Right forelimb (tissue), 1 donor: ENCODE measurements around the gene KIF26B.
"Not testable (repeated sequence)": the region's sequence is repeated elsewhere in the genome, so short reads cannot be mapped to it uniquely, and the experiment has no call there.

Experiments
- DNase-seq: peaks from one replicate; pipeline ENCODE4 v3.0.0-alpha.2; 2018

Gene KIF26B

DNA sequence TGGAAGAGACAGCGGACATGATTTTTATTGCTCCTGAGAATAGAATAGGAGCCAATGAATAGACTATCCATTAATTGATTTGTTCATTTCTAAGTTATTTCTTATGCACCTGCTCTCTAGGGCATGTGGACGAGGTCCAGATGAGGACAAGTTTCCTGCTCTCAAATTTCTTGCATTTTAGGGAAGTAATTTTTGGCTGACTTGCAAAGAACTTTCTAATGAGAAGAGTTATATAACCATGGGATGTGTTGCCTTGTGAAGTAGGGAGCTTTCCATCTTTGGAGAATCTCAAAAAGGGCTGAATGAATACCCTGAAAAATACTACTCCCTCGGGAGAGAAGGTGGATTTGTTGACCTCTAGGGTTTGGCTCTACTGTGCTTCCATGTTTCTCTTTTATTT, 243.0 kb downstream of the KIF26B start:
- no peak for DNase-seq

DNA sequence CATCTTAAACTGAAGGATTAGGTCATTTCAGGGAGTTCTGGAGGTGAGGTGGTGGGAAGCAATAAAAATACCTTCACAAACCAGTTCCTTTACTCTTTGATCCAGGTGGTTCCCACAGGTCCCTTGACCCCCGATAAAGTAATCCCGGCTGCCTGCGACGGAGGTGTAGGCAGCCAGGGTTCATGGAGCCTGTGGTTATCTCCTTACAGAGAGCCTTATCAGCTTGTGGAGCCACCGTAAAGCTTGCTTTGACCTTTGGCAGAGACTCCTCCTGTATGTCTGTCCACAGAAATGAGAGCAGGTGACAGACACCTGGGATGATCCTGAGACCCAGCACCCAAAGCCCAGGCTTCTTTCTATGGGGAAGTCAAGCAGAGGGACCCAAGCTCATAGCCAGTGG, 243.4 kb downstream of the KIF26B start:
- no peak for DNase-seq

DNA sequence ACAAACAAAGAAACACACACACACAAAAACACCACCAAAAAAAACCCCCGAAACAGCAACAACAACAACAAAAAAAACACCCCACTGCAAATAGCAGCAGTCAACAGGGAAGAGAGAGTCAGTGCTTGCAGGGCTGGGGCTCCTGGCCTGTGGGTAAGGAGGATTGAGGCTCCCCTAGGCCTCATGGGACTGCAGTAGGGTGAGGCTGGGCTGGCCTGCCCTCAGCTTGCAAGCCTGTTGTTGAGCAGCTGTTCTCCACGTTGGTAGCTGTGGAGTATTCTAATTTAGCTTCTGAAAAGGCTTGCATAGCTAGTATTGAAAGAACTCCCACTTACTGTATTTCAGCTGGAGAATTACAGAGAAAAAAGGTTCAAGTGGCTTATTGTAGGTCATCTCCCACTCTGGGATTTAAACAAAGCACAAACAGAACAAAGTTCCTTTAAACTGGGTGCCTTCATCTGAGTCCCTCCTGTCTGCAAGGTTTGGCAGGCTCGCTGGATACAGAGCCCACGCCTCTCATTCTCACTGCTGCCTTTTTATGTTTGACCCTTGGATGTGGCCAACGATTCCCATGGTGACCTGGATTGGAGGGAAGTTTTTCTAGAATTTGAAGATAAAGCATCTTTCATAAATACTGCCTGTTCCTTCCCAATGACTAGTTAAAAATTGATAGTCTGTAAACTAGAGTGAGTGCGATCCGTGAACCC, 247.2 kb downstream of the KIF26B start:
- no peak for DNase-seq

DNA sequence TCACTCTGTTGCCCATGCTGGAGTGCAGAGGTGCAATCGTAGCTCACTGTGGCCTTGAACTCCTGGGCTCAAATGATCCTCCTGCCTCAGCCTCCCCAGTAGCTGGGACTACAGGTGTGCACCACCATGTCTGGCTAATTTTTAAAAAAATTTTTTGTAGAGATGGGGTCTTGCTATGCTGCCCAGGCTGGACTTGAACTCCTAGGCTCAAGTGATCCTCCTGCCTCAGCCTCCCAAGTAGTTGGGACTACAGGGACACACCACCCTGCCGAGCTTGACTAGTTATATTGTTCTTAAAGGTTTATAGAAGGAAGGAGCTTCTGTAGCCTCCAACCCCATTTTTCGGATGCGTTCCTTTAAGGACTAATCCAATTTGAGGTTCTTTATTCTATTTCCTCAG, 248.2 kb downstream of the KIF26B start:
- DNase-seq: not testable (repeated sequence)

DNA sequence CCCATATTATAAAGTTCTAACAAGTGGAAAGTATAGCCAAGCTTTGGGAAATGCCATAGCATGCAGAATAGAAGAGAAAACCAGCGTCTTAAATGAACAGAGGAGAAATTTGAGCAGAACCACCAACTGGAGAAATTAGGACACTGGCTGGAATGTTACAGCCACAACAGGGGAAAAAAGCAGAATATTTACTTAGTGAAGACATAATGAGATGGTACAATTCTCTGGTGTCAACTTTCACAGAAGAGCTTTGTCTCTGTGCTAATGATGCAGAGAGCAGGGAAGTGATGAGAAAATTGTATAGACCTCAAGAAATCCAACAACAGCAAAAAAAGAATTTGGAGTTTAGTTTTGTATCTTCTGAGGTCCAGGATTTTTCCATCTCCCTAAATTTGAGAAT, 249.7 kb downstream of the KIF26B start:
- DNase-seq: no peak

DNA sequence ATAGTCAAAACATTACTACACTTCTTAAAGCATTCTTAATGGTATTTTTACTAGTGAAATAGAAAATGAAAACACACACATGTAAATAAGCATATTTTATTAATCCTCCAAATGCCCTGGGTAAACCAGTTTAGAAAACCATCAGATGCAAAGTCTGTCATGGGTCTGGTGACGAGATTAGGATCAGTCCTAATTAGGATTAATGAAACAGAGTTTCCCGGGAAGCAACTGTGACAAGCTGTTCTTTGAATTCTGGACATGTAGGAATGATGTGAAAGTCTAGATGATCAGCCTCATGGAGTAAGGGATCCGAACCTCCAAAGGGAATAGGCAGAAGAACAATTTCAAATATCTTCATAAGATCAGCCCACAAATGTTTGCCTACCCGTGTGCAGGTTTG, 250.2 kb downstream of the KIF26B start:
- DNase-seq: no peak

DNA sequence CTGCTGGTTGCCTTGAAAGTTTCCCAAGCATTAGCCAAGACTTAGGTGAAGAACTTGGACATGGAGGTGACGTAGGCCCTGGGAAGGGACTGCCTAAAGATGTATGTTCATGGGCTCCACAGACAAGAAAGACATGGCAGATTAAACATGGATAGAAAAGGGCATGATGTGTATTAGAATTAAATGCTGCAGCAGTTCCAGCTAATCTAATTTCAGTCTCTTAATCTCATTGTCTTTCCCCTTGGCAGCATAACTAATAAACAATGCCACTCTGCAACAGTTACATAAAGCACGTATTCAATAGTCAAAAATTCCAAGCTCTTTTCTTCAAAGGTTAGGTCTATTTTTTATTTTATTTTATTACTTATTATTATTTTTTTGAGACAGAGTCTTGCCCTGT, 251.6 kb downstream of the KIF26B start:
- no peak for DNase-seq

DNA sequence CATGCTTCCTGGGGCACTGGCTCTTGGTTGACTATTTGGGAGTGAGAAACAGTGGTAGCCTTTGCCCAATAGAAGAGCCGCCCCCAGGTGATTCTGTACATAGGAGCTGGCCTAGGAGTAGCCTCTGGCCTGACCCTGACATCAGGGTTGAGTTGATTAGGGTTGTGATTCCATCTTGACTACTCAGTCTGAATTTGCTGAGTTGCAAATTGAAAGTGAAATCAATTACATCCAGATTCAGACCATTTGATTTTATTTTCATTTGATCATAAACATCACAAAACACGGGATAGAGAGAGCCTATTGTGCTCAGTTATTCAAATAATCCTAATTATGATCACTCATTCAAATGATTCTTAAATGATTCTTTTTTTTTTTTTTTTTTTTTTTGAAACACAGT, 253.2 kb downstream of the KIF26B start:
- no peak for DNase-seq

DNA sequence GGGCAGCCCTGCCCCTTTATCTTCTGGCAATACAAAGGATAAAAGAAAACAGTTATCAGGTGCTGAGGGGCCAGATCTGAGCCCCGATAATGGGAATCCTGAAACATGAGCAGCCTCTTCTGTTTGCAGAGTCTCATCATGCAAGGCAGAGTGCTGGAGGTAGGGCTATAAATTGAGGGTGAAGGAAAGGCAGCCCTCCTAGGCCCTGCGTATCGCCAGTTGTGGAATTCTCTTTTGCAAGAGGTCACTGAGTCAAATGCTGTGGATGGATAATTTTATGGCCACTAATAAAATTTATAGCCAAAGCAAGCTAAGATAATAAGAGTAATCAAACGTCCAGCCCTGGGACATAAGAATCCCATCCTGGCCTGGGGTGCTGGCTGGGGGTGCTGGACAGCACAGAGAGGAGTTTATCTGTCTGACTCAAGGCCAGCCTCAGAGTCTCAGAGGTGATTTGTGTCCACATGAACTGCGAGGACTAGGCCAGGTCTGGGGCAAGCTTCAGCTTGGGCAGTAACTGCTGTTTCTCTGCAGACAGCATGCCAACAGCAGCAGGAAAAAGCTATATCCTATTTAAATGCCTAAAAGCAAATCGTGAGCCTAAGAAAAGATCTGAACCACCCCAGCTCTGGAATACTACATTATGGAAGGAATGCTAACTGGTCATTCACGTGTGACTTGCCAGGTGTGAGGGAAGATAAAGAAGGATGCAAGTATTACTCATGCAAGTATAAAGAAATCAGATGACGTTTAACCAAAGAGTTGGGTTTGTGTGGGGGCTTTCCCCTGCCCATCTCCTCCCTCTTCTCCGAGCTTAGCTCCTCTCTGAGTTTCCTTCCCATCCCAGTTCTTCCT, 254.8 kb downstream of the KIF26B start:
- DNase-seq: no peak

DNA sequence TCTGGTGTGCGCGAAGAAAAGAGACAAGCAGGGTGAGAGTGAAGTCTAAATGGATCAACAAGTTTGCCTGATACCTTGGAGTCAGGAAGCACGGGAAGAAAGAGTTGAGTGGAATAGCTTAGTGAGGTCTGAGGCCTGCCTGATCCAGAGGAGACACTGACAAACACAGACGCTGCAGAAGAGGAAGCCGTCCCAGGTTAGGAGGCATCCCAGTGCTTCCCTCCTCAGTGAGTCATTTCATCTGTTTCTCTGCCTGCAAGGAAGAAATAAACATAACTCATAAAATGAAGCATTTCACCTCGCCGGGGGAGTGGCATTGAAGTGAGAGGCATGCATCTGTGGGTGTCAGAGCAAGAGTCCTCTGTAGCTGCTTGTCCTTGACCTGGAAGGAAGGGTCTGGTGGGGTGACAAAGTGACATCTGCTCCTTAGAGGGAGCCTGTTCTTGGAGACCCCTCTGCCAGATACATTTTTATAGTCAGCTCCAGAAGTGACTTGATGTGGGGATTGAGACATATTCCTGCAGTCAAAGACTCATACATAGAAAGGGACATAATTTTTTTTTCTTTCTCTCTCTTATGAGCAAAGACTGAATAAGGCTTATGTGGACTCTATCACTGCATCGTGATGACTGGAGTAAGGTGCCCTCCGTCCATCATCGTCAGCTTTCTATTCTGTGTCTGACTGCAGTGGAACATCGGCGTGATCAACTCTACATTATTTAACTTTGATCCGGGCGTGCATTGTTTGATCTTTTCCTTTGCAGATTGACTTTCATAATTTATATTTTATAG, 256.7 kb downstream of the KIF26B start:
- no peak for DNase-seq

DNA sequence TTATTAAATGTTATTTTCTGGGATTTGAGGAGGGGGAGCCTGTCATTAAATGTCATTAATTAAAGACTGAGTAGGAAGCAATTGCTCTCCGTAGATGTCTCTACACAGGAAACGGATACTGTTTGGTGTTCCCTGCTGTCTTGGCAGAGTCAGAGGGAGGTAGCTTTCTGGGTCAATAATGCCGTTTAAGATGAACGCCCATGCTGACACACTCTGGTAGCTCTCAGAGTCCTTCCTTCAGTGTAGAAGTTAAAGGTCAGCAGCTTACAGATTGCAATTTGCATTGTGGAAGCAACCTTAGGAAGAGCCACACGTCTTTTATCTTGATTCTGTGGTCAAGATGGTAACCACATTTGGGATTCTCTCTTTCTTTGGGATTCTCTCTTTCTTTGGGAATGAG, 257.5 kb downstream of the KIF26B start:
- DNase-seq: no peak

DNA sequence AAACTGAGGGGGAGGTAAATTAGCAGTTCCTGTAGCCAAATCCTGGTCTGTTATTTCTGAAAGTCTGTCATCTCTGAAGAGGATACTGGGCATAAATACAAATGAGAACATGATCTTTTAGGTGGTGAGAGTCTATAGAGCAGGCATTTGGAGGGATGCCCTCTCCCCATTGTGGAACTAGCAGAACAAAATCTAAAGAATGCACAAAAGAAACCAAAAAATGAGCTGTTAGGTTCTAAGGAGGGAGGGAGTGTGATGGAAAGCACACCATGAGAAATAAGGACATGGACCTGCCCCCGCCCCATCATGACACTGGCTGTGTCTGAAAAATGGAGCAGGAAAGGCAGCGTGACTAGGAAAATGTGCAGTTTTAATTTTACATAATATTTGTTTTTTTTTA, 262.0 kb downstream of the KIF26B start:
- DNase-seq: no peak

DNA sequence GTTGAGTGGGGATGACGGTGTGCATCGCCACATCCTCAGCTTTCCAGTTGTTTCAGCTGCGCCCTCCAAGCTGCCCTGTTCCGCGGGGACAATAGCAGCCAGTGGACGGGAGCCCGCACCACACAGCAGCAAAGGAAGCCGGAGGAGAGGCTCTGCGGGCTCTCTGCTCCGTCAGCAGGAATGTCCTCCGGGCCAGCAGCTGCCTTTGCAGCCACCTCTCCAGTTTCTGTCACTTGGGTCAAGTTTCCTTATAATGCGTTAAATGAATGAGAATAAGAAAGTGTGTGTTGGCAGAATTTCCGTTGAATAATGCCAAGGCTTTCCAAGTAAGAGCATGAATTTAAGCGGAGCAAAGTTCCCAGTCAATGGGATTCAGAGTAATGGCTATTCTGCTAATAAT, 263.3 kb downstream of the KIF26B start:
- no peak for DNase-seq

DNA sequence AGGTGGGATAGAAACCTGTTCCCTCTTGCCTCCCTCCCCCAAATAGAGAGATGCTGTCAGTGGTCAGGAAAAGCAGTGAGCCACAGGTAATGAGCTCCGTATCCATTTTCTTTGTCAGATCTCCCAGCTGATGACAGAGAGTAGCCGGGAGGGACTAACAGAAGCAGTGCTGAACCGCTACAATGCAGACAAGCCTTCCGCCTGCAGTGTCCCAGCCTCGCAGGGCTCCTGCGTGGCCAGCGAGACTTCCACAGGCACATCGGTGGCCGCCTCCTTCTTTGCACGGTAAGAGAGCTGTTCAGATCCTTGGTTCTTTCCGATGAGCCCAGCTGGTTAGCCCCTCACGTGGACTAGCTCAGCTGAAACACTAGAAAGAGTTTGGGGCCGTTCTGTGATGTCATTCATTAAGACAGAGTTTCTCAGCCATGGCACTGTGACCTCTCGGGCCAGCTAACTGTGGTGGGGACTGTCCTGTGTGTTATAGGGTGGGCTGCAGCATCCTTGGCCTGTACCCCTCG, 264.7 kb downstream of the KIF26B start:
- no peak for DNase-seq

DNA sequence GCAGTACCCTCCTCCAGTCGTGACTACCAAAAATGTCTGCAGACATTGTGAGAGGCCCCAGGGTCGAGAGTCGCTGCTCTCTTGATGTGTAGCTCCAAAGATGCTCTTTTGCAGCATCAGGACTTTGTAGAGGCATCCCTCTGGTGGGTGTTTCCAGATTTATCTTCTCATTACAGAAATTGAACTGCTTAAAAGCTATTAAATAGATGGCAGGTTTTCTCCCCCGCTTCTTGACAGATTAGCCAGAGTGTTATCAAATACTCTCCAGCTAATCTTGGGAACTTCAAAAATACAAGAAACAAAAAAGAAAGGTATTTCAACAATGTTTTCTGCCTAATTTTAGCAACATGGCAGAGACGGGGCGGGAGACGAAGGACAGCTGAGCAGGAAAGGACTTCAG, 265.2 kb downstream of the KIF26B start:
- no peak for DNase-seq

DNA sequence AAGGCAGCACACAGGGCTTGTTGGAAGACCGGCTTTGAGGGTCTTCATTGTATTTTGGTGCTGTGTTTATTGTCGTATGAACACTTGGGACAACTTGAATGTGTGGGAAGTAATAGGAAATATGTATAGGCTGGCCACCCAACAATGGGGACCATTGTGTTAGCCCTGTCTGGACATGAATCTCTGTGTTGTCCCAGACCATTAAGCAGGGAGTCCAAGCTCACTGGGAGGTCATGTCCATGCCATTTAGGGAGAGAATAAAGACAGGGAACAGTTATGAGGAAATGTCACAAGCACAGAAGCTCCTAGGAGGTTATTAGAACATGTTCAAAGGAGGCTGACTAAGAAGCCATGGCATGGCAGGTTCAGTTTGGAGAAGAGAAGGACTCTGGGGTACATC, 266.1 kb downstream of the KIF26B start:
- DNase-seq: no peak

DNA sequence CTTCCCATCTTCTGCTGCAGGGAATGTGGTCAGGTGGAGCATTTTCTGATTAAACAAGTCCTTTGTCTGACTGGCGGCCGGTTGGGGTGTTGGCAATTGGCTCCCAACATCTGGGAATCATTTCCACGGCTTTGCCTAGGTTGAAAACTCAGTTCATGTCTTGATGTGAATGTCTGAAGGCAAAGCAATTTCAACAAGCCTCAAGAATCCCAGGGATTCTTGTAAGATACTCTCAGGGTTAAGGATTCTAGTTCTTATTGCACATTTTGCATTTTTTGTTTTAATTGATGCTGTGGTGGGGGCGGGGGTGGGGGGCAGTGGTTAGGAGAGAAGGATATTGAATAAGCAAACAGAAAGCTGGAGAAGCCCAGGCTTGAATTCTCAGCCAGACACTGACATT, 273.9 kb downstream of the KIF26B start:
- no peak for DNase-seq

DNA sequence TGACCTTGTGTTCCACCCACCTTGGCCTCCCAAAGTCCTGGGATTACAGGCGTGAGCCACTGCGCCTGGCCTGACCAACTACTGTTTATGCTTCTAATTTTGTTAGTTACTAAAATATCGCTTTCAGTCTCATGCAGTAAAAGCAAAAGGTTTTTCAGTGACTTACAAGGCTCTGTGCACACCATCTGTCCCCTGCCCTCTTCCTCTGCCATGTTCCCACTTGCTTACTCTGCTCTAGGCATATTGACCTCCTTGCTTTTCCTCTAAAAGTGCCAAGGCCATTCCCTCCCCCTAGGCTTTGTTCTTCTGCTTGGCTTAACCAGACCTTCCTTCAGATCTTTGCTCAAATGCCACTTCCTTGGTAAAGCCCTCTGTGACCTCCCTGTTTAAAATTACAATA, 276.9 kb downstream of the KIF26B start:
- no peak for DNase-seq

DNA sequence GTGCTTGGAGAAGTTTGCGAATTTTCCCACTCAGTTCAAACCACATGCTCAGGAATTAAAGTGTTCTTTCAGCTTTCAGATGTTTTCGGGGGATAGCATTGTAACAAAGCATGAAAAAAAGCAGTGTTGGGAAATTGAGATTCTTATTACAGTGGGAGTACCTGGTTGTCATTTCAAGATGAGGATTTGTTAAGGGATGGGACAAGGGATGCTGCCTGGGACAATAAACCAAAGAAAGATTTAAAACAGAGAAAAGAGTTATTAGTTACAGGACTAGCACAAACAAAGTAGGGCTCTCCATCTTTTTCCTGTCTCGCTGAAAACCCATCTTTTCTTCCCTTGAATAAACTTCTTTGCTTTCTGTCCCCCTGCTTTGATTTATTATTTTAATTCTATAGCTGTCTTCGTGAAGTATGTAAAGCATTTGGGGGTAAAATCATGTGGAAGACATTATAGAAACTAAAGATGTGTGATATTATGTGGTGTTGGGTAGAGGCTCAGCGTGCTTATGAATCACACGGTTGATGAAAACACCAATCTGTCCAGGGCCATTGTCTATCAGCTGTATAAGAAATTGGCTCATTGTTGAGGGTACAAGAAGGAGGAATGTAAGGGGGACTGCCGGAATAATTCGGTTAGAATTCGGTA, 277.6 kb downstream of the KIF26B start:
- DNase-seq: no peak

DNA sequence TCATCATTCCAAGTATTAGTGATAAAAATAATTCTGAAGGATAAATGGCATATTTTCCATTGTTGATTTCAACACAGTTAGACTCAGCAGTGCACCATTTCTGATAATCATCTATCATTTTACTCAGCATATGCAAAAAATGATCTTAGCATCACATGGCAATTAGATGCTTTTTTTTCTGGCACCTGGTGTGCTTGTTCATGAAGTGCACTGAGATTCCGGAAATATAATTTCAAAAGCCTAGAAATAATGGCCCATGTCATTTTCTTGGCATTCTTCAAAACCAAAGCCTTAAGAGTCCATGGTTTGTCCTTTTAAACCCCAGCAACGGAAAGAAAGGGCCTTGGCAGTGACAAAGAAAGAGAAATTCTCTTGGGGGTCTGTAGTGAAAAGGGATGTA, 278.8 kb downstream of the KIF26B start:
- DNase-seq: no peak

DNA sequence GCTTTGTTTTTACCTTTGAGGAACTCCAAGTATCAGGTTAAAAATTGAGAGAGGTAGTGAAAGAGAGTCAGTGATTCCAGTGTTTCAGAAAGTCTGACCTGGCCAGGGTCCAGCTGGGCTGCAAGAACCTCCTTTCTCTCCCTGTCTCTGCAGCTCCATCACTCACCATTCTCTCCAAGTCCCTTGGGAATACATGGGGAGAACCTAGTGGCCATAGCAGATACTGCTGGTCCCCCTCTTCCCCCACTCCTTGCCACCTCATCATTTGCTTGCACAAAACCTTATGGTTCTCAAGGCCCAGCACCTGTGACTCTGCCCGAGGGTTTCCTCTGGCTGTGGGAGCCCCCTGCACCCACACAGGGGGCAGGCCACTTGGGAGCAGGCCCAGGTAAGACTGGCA, 279.5 kb downstream of the KIF26B start:
- no peak for DNase-seq

DNA sequence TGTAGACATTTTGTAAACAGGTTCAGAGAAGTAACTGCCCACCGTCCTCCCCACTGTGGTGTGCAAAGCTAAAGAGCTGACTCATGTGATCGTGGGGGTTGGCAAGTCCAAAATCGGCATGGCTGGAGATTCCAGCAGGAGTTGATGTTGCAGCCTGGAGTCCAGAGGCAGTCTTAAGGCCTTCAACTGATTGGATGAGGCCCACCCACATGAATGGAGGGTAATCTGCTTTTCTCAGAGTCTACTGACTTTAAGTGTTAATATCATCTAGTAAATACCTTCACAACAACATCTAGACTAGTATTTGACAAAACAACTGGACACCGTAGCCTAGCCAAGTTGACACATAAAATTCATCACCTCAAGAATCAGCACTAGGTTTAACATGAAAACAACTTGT, 281.6 kb downstream of the KIF26B start:
- no peak for DNase-seq
